GM18508 (cell line): ENCODE measurements around the gene CMAS.

Experiments used
- ATAC-seq: cut with Tn5 transposase; IDR thresholded peaks from one replicate; pipeline ENCODE4 v1.9.1; 2021; ENCODE audit warnings: moderate number of reproducible peaks; ENCODE audit not compliant: insufficient read depth, unreplicated experiment

CMAS gene

GRCh38 chr12:22101749-22102243 is 55.8 kb downstream of the CMAS start:
- peak; percentile 44 for ATAC-seq

- no peak for ATAC-seq
Observed at GRCh38 chr12:22103418-22103817, 57.4 kb downstream of the CMAS start.

GRCh38 chr12:22105542-22105941 is 59.5 kb downstream of the CMAS start:
- ATAC-seq: no peak

GRCh38 chr12:22110176-22110575 is 64.2 kb downstream of the CMAS start:
- ATAC-seq: no peak
